DMS 273 treated with DMSO at 0.1 percent for 48 hours (cell line): Measurements from ENCODE around the gene SCPEP1.
A peak's percentile ranks its signal among the peaks of the same experiment; 100 is the strongest.

Experiments
- DNase-seq: peaks from one replicate; lab custom pipeline; 2025; lab: John Stamatoyannopoulos, UW

Gene SCPEP1

DNA sequence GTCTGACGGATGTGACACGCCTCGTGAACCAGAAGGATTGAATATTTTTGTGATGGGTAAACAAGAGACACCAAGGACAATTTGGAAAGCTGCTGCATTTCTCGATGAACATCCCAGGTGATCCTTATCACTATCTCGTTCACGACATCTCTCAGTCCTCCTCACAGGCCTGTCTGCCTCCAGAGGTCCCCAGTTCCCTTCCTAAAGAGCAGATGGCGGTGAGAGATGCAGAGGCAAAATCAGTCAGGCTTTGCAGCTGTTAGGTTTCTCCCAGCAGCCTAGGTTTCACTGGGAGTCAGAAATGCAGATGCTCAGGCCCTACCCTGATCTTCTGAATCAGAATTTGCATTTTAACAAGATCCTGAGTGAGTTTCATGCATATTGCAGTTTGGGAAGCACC lies 23.6 kb downstream of the SCPEP1 start:
- DNase-seq = no peak

DNA sequence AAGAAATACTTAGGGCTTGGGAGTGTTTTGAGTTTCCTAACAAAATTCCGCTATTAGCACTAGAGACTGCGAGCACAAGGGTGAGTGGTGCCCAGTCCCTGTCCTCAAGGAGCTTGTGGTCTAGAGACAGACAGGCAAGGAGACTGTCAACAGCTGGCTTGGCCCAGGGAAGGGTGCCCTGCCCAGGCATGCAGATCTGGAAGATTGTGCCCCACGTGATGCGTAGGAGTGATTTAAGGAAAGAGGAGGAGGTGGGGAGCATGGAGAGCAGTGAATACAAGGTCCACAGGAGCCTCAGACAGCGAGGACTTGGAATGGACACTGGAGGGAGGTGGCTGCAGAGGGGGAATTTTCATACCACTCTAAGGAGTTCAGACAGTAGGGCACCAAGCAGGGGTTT lies 25.0 kb downstream of the SCPEP1 start:
- no peak for DNase-seq

DNA sequence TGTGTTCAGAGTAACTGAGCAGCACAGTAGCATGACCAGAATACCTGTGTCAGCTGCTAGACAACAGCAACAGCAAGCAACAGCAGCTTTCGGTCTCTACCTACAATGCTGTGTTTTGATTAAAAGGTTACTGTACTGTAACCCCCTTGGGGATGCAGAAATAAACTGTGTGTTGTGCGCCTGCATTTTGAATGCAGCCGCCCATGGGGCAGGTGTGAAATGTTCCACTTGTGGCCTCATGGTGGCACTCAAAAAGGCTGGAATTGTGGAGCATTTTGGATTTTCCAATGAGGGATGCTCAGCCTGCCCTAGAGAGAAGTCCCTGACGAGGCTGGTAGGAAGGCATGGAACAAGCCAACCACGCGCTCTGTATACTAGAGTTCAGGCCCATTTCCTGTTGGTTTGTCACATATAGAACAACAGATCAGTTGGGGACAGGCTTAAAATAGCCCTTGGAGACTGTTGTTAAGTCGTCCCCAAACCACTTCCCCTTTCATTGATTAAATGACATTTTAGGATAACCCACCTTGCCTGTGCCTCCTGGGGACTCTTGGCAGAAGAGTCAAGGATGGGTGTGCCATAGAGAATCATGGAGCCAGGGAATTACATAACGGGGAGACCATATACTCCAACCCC lies 27.1 kb downstream of the SCPEP1 start:
- no peak for DNase-seq

DNA sequence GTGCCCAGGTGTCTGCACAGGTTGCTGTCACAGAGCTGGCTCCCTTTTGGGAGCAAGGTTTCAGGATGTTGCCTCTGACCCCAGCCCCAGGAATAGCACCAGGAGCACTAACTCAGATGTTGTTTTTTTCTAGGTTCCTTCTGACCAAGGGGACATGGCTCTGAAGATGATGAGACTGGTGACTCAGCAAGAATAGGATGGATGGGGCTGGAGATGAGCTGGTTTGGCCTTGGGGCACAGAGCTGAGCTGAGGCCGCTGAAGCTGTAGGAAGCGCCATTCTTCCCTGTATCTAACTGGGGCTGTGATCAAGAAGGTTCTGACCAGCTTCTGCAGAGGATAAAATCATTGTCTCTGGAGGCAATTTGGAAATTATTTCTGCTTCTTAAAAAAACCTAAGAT lies 28.1 kb downstream of the SCPEP1 start:
- no peak for DNase-seq

DNA sequence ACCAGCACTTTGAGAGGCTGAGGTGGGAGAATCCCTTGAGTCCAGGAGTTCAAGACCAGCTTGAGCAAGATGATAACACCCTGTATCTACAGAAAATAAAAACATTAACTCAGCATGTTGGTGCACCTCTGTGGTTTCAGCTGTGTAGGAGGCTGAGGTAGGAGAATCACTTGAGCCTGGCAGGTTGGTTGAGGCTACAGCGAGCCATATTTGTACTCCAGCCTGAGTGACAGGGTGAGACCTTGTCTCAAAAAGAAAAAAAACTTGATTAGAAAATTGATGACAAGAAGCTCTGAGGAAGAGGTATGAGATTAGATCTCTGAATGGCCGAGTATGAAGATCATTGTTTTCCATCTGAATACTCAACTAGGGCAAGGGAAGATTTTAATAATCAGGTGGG lies 31.0 kb downstream of the SCPEP1 start:
- no peak for DNase-seq

DNA sequence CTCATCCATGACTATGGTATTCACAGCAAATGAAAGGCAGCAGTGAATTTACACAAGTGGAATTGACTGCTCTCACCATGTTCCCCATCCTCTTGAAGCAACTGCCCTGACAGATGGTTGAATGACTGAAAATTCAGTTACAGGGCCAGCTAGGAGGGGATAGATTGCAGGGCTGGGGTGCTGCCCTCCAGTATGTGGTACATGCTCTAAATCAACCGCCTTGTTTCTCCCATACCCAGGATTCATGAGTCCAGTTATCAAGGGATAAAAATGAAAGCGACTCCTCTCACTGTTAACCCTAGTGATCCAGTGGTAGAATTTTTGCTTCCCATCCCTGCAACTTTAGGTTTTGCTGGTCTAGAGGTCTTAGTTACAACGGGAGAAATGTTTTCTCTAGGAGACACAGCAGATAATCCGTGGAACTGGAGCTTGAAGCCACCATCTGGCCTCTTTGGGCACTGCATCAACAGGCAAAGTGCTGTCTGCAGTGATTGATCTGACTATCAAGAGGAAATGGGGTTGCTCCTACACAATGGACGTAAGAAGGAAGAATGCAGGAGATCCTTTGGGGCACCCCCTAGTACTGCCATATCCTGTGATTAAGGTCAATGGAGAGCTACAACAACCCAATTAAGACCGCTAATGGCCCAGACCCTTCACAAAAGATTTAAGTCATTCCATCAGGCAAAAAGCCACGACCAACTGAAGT lies 32.0 kb downstream of the SCPEP1 start:
- DNase-seq = peak; percentile 8

GRCh38 chr17:57010487-57010886 lies 32.6 kb downstream of the SCPEP1 start:
- no peak for DNase-seq

- DNase-seq = no peak
Observed at GRCh38 chr17:57011491-57012015, 33.6 kb downstream of the SCPEP1 start.

DNA sequence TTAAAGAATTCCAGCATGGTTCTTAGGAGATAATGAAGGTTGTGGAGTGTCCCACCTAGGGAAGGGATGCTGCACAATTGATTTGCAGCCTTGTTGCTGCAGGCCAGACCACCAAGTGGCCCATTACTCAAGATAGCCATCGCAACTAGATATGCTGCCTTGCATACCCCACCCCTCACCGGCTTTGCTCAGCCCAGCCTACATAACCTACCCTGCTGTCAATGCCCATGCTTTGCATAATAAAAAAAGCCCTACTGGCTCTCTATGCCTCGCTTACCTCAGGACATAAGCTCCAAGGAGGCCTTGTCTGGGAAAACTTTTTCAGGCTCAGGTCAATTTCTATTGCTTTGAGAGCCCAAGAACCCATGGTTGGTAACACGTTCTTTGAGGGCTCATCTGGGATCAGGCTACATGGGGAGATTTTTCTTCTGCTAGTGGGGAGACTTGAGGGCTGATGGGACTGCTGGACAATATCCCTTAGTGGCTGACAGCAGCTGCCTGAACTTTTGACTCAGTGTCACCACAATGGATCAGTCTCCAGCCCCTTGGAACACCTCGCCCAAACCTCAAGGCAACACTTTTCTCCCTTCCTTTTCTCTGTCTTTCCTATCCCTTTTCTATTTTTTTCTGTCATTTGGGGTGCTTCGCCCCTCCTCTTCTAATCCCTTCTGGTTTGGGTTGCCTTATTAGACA lies 38.3 kb downstream of the SCPEP1 start:
- DNase-seq = no peak

GRCh38 chr17:57016764-57017116 lies 38.8 kb downstream of the SCPEP1 start:
- no peak for DNase-seq

- DNase-seq = no peak
Observed at GRCh38 chr17:57017625-57018024, 39.7 kb downstream of the SCPEP1 start.

GRCh38 chr17:57020208-57020607 lies 42.3 kb downstream of the SCPEP1 start:
- DNase-seq = no peak

DNA sequence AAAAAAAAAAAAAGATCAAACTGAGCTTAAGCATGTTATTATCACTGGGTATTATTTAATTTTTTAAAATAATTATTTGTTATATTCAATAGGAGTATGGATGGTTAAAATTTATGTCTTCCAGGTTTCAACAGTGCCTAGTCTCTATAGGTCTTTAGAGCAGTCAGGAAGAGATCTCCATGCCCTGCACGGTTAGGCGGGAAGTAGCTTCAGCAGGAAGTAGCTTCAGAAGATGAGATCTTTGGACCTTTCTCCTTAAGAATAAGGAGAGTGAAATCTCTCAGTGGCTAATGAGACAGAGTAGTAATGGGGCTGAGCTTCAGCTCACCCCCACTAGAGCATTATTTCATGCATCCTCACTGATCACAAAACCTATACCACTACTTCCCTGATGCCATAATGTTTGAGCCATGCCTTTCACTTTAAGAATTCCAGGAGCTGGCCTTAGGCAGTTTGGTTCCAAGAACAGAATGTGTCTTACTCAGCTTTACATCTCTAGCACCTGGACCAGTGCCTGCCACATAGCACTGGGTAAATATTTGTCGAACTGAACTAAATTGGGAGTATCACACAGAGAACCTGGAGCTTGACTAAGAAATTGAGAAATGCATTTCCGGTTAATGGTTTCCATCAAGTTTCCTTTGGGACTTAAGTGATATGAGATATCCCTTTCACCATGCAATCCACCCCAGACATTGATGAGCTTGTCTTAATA lies 43.5 kb downstream of the SCPEP1 start:
- no peak for DNase-seq

- DNase-seq = no peak
Observed at GRCh38 chr17:57025876-57026275, 47.9 kb downstream of the SCPEP1 start.

DNA sequence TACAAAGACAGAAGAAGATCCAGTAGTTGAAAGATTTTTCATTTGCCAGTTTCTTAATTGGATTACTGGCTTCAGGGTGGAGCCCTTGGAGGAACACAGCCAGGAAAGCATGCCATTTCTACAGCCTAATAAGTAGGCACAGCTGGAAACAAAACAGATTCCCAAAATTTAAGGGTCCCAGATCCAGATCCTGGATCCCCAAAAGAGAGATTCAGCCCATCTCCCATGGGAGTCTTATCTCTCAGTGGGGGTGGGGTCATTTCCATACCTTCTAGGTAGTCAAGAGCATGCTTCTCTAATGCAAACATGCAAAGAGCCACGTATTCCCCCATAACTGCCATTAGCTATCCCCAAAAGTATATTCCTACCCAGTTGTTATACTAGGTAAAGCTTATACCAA lies 49.9 kb downstream of the SCPEP1 start:
- no peak for DNase-seq

GRCh38 chr17:57032343-57032742 lies 54.4 kb downstream of the SCPEP1 start:
- DNase-seq = no peak

DNA sequence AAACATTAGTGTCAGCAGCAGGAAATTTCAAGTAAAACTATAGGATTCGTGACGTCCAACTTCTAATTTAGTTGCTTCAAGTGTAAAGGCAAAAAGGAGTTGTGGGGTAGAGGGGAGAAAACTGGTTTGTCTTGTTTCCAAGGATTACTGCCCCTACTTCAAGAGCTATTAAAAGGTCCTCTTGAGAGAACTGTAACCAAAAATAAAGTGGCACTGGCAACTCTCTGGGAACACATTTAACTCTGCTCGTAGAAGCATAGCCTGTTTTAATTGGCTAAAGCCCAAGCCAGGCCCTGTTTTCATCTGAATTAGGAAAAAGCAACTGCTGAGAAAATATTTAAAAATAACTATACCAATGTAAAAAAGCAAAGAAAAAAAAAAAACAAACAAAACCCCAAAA lies 55.4 kb downstream of the SCPEP1 start:
- DNase-seq = no peak

DNA sequence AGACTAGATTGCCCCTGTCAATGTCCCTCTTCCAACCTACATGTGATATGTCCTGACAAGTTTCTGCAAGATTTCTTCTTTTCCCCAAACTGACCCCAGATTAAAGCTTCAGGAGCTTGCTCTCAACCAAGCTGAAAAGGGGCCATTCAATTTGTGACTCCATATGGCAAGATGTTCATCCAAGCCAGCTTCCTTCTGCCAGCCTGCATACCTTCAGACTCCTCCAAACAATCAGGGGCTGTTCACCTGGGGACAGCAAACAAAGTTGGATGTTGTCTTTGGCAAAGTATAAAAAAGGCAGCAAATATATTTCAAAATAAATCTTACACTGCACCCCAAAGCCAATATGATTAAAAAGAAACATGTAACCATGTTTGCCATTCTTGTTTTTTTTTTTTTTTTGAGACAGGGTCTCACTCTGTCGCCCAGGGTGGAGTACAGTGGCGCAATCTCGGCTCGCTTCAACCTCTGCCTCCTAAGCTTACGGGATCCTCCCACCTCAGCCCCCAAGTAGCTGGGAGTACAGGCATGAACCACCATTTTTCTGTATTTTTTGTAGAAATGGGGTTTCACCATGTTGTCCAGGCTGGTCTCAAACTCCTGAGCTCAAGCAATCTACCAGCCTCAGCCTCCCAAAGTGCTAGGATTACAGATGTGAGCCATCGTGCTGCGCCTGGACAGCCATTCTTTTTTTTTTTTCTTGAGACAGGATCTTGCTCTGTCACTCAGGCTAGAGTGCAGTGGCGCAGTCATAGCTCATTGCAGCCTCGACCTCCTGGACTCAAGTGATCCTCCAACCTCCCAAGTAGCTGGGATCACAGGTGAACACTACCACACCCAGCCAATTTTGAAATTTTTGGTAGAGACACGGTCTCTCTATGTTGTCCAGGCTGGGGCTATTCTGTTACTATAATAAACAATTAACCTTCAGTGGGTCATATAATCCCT lies 57.1 kb downstream of the SCPEP1 start:
- no peak for DNase-seq

GRCh38 chr17:57035971-57036481 lies 58.1 kb downstream of the SCPEP1 start:
- peak; percentile 10 for DNase-seq

DNA sequence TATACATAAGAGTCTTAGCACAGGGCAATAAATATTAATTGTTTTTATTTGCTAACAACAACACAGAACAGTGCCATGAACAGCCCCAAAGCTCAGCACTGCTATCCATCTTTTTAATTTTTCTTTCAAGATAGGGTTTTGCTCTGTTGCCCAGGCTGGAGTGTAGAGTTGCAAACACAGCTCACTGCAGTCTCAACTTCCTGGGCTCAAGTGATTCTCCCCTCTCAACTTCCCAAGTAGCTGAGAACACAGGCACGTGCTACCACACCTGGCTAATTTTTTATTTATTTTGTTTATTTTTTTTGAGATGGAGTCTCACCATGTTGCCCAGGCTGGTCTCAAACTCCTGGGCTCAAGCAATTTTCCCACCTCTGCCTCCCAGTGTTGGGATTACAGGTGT lies 59.5 kb downstream of the SCPEP1 start:
- no peak for DNase-seq

DNA sequence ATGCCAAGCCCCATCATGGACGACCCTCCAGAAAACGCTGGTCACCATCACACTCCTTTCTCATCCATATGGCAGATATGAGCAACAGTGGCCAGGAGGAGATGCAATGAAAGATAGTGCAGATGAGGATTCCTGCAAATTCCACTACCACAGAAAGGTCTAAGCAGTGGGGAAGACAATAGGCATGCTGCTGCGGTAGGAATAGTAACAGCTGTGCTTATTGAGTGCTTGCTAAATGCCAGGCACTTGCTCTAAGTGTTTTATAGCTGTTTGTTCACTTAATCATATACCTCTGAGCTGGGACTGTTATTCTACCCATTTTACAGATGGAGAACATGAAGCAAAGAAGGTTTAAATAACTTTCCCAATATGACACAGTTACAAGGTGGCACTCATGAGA lies 60.6 kb downstream of the SCPEP1 start:
- DNase-seq = no peak
